HG03457 (cell line): Measurements from ENCODE around the gene ATP9A.
"Not testable (repeated sequence)": the region's sequence is repeated elsewhere in the genome, so short reads cannot be mapped to it uniquely, and the experiment has no call there.

Experiments used
- ATAC-seq: cut with Tn5 transposase; IDR thresholded peaks from one replicate; pipeline ENCODE4 v1.9.1; 2021; ENCODE audit warnings: moderate number of reproducible peaks; ENCODE audit not compliant: unreplicated experiment

ATP9A gene

GRCh38 chr20:51695574-51696303 lies 72.5 kb downstream of the ATP9A start:
- no peak for ATAC-seq

- no peak for ATAC-seq
Measured at GRCh38 chr20:51692806-51693400, 75.3 kb downstream of the ATP9A start.

DNA sequence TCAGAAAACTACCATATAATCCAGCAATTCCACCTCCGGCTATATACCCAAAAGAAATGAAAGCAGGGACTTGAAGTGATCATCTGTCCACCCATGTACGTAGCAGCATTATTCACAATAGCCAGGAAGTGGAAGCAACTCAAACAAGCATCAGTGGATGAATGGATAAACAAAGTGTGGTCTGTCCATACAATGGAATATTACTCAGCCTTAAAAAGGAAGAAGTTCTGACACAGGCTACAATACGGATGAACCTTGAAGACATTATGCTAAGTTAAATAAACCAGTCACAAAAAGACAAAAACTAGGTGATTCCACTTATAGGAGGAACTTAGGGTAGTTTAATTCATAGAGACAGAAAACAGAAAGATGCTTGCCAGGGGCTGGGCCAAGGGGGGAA lies 76.5 kb downstream of the ATP9A start:
- no peak for ATAC-seq

- ATAC-seq = no peak
Measured at GRCh38 chr20:51688600-51689244, 79.5 kb downstream of the ATP9A start.

DNA sequence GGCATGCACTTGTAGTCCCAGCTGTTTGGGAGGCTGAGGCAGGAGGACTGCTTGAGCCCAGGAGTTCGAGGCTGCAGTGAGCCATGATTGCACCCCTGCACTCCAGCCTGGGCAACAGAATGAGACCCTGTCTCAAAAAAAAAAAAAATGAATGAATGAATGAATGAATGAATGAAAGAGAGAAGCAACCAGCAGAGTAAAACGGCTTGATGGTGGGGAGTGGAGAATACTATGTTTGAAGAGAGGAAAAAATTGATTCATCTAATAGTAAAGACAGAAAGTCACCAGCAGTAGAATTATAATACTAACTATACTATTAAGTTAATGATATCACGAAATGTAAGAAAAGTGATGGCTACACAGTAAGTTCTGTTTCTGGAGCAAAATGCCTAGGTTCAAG lies 80.6 kb downstream of the ATP9A start:
- no peak for ATAC-seq

DNA sequence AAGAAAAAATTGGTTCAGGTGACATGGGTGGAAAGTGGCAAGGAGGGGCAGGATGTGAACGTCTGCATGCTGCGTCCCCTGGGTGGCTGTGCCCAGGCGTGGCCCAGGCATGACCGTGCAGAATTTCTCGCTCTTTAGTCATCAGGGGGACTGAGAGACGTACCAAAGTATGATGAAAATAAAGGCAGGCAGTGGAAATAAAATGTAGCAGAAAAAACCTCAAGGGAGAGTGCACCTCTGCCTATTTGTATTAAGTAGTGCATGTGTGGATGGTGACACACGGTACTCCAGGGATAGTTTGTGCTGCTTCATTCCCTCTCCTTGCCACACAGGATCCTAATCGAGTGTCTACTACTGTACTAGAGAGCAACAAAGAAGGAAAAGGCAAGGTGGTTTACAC lies 81.1 kb downstream of the ATP9A start:
- no peak for ATAC-seq

GRCh38 chr20:51685494-51685893 lies 82.7 kb downstream of the ATP9A start:
- ATAC-seq = not testable (repeated sequence)

DNA sequence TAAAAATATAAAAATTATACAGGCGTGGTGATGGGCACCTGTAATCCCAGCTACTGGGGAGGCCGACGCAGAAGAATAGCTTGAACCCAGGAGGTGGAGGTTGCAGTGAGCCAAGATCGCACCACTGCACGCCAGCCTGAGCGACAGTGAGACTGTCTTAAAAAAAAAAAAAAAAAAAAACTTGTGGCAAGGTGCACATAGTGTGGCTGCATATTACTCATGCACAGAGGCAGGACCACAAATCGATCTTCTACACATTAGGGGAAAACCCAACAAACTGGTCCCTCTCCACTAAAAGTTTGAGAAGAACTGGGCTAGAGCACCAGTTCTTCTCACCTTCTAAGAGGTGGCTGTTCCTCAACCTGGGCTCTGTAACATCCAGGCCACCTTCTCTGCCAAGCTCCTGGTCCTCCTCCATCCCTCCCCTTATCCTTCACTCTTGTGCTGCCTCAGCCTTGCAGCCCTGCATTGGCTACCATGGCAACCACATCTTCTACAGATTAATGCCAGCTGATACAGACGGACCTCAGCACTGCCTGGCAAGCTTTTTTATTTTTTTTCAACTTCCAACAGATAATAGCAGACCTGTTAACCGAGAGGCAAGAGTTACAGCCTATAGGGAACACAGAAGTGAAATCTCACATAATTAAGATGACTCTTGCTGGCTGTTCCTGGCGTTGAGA lies 88.0 kb downstream of the ATP9A start:
- no peak for ATAC-seq

- ATAC-seq = no peak
Measured at GRCh38 chr20:51679254-51679921, 88.8 kb downstream of the ATP9A start.

DNA sequence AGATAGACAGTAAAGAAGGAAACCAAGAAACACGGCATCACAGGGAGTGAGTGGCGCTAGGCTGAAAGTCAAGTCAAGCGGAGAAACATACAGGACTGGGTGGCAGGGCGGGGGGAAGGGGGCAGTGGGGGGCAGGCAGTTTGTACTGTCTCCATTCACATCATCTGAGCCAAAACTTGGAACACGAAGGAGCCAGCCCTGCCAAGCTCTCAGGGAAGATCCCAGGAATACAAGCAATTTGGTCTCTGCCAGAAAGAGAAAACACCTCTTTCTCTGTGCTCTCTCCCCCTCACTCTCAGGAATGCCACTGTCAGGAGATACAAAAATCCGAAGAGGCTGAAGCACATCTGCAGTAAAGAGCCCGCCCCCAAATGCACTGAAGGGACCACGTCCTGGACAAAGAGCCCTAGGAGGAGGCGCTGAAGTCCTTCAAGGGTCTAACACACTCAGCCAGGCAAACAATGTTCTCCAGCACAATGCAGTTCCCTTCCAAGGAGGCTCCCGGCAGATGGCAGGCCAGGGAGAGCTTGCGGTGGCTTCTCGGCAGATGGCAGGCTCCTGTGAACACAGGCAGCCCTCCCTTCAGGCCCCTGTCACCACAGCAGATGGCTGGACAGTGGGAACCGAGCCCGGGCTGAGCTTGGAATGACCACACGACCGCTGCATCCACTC lies 90.0 kb downstream of the ATP9A start:
- ATAC-seq = no peak

DNA sequence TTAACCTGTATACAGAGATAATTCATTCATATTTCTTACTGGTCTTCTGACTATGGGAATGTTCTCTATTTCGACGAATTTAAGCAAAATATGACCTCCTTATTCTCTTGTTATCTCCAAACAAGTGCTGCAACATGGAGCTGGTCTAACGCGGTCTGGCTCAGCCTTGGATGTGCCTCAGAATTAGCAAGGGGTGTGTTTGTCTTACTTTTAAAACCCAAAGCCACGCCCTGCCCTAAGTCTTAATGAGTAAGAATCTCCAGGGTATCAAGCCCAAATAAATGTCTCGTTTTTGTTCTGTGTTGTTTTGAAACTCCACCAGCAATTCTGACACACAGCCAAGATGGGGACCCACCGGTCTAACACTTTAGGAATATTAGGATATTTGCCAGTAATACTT lies 99.2 kb downstream of the ATP9A start:
- ATAC-seq = no peak

DNA sequence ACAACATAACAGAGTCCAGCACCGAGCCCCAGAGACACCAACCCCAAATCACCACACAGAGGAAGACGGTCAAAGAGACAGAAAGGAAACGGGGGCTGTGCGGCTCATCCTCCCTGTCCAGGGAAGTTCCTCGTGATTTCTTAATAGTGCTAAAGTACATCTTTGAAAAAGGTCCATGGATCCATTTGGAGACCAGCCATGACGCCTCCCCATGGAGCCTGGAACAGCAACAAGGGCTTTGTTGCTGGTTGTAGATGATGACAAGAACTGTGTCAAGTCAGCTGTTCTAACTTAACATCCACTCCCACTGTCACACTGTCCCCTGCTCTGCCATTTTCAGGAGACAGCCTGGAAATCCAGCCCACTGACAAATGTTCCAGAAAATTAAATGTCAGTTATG lies 99.7 kb downstream of the ATP9A start:
- no peak for ATAC-seq

DNA sequence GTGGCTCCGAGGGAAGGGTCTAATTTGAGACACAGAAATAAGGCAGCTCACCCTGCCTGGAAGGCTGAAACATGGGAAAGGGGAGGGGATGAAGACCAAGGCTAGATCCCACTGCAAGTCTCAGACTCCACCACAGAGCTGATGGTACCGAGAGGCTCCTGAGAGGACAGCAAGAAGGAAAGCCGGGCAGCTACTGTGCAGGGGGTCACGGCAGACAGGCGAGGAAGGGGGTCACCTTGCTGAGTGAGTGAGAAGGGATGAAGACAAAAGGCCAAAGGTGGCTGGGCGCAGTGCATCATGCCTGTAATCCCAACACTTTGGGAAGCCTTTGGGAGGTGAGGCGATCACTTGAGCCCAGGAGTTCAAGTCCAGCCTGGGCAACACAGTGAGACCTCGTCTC lies 100.7 kb downstream of the ATP9A start:
- ATAC-seq = no peak

- no peak for ATAC-seq
Measured at GRCh38 chr20:51667002-51667408, 101.2 kb downstream of the ATP9A start.

- ATAC-seq = no peak
Measured at GRCh38 chr20:51666126-51666525, 102.1 kb downstream of the ATP9A start.

GRCh38 chr20:51665543-51666118 lies 102.6 kb downstream of the ATP9A start:
- no peak for ATAC-seq

DNA sequence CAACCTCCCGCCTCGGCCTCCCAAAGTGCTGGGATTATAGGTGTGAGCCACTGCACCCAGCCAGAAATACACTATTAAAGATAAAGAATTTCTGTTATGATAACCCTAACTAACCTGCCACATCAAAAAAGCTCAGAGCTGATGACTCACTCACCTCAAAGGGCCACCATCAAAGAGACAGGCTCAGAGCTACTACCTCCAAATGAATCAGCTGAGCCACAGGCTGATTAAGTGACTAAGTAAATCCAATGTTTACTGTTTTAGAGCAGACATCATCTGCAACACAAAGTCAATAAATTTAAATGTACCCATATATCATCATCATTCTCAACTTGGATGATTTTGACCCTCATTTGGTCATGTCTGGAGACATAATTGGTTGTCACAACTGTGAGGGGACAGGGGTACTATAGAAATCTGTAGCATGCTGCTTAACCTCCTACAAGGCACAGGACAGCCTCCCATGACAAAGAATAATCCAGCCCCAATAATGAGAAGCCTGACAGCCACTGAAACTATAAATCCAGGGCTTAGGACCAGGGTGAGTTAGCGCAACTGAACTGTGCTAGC lies 106.5 kb downstream of the ATP9A start:
- ATAC-seq = no peak

- no peak for ATAC-seq
Measured at GRCh38 chr20:51660672-51661608, 107.2 kb downstream of the ATP9A start.

- ATAC-seq = no peak
Measured at GRCh38 chr20:51659491-51660050, 108.6 kb downstream of the ATP9A start.
